T-helper 1 cell treated with Interleukin-12 subunit alpha and Interleukin-12 subunit beta and Interleukin-4 antibody, amounts not matched to agents 30 ng/mL and 1 ng/mL, for 36 hours (primary cell): ENCODE data around the gene MVD. TPM values are rescaled to one million over a fixed set of nuclear protein-coding genes. Genes with fewer than 3 reads are reported as not detected.

Source experiments
- intact Hi-C: fragments of 100-400 bp; cut with micrococcal nuclease; formaldehyde crosslinking; loops from one replicate; pipeline ENCODE4 v1.15.1; 2024
- total RNA-seq: library from RNA; stranded (reverse); gene quantifications from 2 replicates; pipeline ENCODE4 v1.2.3, GENCODE V29; 2022

The MVD gene, protein sequence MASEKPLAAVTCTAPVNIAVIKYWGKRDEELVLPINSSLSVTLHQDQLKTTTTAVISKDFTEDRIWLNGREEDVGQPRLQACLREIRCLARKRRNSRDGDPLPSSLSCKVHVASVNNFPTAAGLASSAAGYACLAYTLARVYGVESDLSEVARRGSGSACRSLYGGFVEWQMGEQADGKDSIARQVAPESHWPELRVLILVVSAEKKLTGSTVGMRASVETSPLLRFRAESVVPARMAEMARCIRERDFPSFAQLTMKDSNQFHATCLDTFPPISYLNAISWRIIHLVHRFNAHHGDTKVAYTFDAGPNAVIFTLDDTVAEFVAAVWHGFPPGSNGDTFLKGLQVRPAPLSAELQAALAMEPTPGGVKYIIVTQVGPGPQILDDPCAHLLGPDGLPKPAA
- total RNA-seq, result 86.1 and 87.5 TPM in 2 replicates

DNA sequence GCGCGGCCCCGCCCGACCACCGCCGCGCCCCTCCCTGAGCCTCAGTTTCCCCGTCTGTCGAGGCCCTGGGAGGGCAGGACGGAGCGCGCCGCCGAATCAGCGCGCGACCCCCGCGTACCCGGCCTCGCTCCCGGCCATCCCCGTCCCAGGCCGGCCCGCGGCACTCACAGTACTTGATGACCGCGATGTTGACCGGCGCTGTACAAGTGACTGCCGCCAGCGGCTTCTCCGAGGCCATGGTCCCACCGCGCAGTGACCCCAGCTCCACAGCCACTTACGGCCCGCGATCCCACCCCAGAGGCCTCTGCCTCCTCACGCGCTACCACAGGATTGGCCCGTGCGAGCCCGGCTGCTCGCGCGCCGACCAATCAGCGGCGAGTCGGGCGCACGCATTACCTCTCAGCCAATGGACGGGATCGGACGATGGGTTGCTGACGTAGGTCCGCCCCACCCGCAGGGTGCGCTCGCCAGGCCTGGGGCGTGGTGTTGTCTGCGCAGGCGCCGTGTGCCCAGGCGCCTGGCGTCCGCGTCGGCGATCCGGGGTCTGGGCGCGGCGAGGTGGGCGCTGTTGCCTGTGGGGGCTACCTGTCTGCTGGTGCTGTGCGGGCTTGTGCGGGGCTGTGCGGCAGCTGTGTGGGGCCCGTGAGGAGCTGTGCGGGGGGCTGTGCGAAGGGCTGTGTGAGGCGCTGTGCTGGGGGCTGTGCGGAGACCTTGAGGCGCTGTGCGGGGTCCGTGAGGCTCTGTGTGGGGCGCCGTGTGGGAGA, at the start of gene MVD:
Gene MVD, minus strand, starts transcription at position 249 of the 764 bp plus-strand sequence. Its CDS starts 11 bp downstream, at position 238.
- intact Hi-C loops, result loop anchor here (1.0 to 10.0 kb wide), 10 partner anchors 12 to 708 kb away; partner anchors contain the start of genes BANP, CDT1, CTU2 and CYBA

DNA sequence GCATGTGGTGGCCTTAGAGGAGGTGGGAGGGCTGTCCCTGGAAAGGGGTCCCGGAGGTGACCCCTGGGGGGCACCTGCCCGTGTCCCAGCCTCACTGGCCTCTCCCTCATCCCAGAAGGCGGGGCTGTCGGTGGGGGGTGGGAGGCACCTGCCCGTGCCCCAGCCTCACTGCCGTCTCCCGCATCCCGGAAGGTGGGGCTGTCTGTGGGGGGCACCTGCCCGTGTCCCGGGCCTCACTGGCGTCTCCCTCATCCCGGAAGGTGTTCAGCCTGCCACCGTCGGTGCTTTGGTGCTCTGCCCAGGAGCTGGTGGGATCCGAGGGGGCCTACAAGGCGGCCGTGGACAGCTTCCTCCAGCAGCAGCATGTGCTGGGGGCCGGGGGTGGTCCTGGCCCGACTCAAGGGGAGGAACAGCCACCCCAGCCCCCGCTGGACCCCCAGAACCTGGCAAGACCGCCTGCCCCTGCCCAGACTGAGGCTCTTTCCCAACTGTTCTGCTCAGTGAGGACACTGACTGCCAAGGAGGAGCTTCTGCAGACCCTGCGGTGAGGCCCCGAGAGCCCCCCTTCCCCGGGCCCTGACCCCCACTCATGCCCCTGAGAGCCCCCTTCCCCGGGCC, 49.6 kb upstream of the MVD start:
- intact Hi-C loops, result no loop called here

DNA sequence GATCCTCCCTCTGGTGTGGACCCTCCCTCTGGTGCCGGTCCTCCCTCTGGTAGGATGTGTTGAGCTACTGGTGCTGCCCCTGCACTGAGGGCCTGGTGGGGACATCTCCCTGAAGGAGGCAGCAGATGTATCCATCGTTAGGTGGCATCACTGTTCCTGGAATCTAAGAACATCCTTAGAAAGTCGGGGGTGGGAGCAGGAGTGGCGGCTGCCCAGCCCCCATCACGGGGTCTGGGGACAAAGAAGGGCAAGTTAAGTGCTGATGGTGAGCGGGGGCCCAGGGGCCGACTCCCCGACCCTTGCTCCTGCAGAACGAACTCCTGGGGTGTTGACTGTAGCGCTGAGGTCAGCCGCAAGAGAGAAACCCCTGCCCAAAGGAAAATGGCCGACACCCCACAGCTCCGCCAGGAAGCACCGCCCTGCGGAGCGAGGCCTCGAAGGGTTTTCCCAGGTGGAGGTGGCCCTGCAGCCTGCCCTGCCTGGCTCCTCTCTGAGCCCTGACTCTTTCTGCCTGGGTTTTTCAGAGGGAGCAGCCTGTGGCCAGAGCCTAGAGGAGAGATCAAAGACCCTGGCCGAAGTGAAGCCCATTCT, 49.0 kb upstream of the MVD start:
- intact Hi-C loops, result no loop called here

DNA sequence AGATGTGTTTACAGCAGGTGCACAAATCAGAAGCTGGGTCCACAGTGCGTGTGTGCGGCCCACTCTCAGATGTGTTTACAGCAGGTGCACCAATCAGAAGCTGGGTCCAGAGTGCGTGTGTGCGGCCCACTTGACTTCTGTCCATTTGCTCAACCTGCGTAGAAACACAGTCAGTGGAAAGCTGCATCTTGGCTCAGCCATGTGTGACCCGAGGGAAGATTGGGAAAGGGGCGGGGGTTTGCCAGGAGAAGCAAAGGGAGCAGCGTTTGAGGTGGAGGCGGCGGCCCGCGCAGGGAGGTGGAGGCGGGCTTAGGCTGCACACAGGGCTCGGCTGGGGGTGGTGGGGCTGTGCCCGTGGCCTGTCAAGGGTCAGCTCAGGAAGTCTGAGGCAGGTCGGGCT, 47.7 kb upstream of the MVD start:
- intact Hi-C loops, result no loop called here

DNA sequence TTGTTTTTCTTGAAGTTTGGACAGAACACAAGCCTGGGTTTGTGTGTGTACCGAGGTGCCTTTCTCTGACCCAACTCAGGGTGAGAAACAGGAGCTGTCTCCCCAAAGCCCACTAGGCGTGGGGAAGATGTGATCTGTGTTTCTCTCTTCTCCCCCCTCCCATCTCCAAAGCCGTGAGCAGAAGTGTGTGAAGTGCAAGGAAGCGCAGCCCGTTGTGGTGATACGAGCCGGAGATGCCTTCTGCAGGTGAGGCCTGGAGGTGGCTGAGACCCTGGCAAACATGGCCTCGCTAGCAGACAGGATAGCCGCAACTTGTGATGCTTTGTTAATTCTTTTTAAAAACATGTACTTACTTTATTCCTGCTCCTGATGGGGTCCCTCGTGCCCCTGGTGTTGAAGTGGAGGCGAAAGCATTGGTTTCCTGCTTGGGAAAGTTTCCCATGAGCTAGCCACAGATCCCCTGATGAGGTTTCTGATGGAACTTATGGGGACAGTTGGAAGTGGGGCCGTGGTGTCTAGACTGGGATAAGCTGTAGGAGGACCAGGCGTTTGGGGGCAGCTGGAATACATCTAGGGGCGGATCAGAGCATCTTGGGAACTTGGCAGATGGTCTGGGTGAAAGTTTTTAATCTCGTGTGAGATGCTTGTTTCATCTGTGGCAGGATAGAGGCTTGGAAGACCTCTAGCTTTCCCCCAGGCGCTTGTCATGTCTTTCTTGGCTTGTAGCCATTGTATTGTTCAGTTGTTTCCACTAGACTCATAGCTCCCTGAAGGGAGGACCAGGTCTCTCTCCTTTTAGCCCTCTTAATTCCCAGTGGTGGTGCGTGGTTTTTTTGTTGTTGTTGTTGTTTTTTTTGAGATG, 44.3 kb upstream of the MVD start:
- intact Hi-C loops, result loop anchor here (1.0 to 5.0 kb wide), 5 partner anchors 21 to 800 kb away; partner anchors contain the start of genes CYBA, MVD, SNAI3 and SPG7

DNA sequence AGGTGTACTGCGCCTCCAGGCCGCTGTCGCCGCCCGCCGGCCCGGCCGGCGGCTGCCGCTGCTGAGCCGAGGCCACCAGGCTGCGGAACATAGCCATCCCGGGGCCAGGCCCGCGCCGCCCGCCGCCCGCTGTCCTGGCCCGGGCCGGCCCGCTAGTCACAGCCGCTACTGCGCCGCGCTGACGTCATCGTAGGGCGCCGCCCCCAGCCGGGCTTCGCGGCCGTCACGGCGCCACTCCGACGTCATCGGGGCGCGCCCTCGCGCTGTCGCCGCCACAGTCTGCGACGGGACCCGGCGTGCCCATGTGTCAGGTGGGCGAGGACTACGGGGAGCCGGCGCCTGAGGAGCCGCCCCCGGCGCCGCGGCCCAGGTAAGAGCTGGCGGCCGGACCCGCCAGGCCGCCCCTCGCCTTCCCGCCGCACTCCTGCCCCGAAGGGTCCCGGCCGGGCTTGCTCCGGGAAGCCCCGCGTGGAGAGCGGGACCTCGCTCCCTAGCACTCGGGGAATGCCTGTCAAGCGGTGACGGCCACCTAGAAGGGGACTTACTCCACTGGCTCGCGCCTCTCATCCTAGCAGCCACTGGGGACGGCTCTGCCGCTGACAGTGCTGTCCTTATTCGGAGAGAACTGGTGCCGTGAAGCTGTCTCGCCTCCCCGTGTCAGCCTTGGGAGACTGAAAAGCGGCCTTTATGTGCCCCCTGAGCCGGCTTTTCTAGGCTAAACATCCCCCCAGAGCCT, 43.5 kb upstream of the MVD start, which contains the start of the genes CTU2 and RNF166:
Gene CTU2, plus strand, starts transcription at position 275 of the 736 bp plus-strand sequence. Its CDS starts 28 bp downstream, at position 303.
Gene RNF166, minus strand, starts transcription at position 180 of the 736 bp plus-strand sequence. Its CDS starts 83 bp downstream, at position 97.
- intact Hi-C loops, result loop anchor here (1.0 to 5.0 kb wide), 5 partner anchors 20 to 801 kb away; partner anchors contain the start of genes CYBA, MVD, SNAI3 and SPG7

DNA sequence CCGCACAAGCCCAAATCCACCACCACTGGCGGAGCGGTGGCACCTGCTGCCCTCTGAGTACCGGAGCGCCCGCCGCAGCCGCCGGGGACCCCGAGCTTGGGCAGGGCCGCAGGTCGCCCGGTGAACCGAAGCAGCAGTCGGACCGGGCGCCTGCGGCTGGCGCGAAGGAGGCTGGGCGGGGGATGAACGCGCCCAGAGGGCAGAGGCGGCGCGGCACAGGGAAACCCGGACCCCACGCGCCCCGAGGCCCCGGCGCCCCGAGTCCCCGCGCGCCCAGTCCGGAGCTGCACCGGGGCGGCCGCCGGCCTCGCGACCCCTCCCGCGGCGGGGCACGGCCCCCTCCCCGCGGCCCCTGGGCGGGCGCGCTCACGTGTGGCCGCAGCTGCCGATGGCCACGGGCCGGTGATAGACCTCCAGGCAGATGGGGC, 42.9 kb upstream of the MVD start:
- intact Hi-C loops, result loop anchor here (1.0 to 5.0 kb wide), 6 partner anchors 20 to 801 kb away; partner anchors contain the start of genes CYBA, MVD, SNAI3 and SPG7

DNA sequence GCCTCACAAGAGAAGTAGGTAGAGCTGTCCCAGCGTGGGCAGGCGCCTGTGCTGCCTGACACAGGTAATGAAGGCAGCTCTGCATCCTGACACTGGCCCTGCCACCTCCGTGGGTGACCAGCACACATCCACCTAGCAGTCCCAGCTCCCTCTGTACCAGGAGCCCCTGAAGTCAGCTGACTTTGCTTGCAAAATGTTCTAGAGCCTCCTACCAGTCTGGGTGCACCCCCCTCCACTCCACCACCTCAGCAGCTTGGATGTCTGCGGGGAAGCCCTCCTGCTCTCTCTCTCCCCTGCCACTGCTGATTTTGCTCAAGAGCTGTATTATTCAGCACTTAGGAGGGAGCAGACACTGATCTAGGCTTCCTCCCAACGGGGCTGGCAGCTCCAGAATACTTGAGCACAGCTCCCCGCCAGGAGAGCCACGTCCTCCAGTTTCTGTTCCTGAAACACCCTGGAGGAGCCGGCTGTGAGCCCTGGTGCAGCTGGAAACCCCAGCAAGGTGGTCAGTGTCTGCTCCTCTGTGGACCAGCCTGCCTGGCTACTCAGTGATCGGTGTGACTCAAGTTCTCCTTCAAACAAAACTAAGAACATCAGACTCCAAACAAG, 42.3 kb upstream of the MVD start:
- intact Hi-C loops, result loop anchor here (2.0 to 5.0 kb wide), 2 partner anchors 76 to 802 kb away; partner anchors contain the start of gene SPG7

DNA sequence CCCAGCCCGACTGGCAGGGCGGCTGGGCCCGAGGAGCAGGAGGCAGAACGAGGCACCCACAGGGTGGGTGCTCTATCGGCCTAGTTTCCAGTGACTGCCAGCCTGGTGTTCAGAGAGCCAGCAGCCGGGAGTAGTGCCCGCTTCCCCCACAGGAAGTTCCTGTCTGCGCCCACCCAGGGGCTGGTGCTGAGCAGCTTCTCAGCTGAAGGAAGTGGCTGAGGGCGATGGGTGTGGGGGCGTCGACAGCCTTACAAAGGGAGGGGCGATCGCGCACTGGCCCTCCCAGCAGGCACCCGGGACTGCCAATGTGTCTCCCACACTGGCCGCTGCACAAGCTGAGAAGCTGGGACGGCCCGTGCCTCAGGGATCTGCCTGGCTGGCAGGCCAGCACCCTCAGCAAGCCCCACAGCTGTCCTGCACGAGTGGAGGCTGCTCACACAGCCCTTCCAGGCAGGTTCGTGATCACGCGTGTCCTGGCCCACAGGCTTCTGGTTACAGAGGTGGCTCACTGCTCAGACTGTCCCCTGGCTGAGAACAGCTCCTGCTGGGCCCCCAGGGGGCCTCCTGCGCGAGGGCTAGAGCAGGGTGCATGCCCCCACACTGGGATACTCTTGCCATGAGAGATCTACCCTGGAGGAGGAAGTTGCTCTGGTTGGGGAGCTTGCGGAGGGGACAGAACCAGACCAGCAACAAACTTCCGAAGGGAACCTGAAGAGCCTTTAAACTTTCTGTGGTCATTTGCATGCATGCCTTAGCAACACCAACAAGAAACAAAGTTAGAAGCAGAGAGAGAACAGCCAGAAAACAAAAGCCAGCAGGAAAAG, 40.8 kb upstream of the MVD start:
- intact Hi-C loops, result loop anchor here (2.0 to 5.0 kb wide), 5 partner anchors 53 to 746 kb away; partner anchors contain the start of genes CYBA, IL17C and ZFPM1

DNA sequence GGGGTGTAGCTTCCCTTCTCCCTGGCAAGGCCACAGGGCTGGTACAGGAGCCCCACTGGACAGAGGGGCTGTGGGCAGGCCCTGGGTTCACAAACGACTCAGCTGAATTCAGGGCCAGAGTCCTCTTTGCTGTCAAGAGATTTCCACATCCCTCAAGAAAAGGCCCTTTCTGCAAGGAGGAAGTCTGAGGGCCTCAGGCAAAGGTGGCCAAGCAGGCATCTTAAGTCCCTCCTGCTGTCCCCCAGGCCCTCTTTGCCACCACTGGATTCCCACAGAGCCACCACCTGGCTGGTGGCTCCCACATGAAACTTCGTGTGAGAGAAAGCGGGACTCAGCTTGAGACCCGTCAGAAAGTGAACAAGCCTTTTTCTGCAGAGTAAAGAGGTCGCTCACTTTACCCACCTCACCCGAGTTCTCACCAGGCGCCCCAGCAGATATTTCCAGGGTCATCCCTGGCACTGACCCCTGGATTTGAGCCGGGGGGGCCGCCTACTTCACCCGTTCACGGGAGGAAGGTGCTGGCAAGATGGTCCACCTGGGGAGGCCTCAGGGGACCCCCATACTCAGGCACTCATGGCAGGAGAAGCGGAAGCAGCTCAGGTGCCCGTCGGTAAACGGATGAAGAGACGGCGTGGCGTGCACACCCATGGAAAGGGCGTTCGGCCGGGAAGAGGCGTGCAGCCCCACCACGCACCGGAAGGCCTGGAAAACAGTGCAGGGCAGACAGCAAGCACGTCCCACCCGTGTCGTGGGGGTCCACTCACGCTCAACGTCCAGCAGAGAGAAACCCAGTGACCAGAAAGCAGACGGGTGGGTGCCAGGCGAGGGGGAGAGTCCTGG, 39.7 kb upstream of the MVD start:
- intact Hi-C loops, result loop anchor here (2.0 to 5.0 kb wide), 4 partner anchors 52 to 745 kb away; partner anchors contain the start of genes CYBA, IL17C and ZFPM1

DNA sequence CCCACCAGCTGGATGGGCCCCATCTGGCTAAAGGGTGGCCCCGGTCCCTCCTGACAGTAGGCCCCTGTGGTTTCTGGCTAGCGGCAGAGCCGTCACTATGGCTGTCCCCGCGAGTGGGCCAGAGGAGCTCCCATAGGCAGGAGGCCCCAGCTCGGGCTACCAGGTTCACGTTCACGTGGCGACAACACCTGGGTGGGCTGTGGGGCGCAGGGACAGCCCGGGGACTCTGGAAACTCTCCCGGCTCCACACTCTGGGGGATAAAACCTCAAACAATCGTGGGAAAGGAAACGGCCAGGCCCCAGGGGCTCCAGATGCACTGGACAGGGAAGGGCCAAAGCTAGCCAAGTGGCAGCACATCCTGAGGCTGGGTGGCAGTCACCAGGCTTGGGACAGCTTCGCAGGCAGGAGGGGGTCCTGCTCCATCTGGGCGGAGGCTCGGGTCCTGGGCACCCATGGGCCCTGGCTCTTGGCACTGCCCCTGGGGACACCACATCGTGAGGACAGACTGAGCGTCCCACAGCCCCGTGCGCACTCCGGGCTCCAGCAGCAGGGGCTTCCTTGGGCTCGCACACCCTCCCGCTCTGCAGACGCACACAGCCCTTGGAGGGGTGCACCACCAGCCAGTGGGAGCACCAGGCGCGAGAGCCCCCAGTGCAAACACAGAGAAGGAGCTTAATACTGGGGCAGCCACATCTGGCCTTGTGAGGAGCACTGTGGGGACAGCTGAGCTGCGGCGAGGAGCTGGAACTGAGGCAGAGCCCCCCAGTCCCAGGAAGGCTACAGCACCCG, 38.9 kb upstream of the MVD start:
- intact Hi-C loops, result loop anchor here (1.0 to 5.0 kb wide), 9 partner anchors 15 to 744 kb away; partner anchors contain the start of genes CDT1, CYBA, GALNS and IL17C

DNA sequence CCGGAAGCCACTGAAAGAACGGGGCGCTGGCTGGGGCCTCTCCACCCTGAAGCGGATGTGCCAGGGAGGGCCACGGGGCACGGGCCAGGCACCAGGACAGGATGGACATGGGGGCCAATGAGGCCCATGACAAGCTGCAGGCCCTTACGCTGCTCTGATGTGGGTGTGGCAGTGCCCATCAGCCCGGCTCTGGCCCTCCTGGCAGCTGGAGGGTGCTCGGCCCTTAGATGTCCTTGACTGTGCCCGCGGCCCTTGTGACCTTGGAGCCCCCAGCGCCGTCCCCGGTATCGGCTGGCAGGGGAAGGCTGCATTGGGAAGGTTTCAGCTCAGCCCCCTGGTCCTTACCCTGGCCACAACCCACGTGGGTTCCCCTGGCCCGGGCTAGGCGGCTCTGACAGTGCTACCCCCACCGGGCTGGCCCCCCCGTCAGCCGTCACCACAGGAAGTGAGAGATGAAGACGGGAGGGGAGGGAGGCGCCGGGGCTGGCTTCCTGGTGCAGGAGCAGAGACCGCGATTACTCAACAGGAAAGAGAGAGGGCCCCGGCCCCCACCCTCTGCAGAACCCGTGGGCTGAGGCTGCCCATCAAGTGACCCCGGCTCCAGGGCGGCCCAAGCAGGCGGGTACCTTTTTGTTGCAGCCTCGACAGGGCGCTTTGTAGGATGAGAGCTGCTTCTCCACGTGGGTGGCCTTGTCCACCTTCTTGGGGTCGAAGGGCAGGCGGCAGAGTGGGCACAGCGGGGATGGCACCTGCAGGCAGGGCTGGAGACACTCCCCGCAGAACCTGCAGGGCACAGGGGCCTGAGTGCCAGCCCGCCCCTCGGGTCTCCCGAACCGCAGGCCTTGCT, 38.0 kb upstream of the MVD start:
- intact Hi-C loops, result loop anchor here (1.0 to 5.0 kb wide), 8 partner anchors 15 to 744 kb away; partner anchors contain the start of genes CDT1, GALNS, IL17C and MVD

DNA sequence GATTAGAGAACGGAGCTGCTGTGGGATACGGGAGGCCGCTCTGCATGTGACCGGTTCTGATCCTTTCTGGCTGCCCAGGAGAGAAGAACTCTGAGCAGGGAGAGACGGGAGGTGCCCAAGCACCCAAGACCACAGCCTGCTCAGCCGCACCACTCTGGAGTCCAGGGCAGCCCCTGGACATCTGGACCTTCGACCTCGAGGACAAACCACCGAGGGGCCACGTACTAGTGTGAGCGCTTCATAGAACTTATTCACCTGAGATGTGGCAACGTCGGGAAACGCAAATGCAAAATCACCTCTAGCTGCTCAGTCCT, 37.4 kb upstream of the MVD start:
- intact Hi-C loops, result loop anchor here (1.0 to 5.0 kb wide), 6 partner anchors 37 to 743 kb away; partner anchors contain the start of genes CDT1, GALNS, IL17C and MVD

DNA sequence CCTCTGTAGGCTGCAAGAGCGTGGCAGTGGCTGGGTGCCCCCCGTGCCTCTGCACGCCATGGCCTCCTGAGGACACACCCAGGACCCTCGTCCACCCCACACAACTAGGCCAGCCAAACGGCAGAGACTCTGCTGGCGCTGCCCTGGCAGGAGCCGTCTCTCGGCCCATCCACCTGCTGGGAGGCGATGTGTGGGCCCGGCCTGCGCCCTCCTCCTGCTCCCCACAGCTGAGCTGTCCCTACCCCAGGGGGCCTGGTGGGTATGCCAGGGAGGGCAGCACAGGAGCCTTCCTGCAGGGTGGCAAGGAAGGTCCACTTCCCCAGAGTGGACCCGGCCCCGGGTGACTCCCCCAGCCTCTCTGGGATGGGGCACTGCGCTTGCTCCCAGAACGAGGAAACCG, 36.3 kb upstream of the MVD start:
- intact Hi-C loops, result no loop called here

DNA sequence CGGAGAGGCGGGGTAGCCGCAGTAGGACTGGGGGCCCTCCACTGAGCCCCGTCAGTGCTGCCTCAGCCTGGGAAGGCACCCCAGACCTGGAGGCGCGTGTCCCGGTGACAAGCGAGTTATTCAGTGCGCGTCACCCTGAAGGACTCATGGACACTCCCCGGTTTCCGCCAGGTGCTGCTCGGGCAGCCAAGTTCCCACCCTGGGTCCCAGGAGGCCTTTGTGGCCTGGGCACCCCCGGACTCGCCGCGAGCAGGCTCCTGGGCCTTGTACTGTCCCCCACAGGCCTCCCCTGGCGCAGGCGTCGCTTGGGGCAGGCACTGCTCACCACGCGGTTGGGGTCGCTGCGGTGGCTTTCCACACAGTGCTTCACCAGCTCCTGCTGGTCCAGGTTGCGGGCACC, 35.8 kb upstream of the MVD start:
- intact Hi-C loops, result no loop called here
